ENCODE measurements around the gene MAP2K6.

DNA sequence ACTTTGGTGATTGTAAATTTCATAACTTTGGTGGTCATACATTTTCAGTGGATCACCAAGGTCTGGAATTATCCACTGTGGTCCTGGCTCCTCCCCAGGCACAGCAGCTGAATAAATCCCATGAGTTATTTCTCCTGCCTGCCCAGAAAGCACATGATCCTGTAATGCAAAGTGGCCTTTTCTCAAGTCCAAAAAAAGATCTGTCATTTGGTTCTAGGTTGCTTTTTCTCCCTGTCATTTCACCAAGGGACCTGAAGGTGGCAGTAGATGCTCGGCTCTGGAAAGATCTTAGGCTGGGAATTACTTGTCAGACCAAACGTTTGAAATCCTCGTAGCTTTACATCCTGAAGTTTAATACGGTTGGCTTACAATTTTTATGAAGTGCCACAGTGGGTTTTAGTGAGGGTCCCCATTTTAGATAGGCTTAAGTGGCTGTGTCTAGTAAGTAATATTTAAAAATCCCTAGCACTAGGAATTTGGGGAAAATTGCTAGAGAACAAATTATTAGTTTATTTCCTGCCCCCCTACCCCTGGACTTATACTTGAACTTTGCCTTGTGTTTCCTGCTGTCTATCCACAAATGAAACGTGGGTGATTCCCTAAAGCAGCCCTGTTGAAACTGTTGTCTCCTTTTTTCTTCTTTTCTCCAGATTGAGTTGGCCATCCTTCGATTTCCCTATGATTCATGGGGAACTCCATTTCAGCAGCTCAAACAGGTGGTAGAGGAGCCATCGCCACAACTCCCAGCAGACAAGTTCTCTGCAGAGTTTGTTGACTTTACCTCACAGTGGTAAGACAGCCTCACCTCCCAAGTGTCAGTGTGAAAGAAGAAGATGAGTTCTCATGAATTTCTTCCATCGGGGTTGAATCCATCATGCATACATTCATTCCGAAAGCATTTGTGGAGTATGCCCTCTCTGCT is 111.7 kb downstream of the MAP2K6 start:
- TF ChIP-seq EZH2 (IDR thresholded peaks at IDR 0.05), result no peak
- TF ChIP-seq, protein P1, sequence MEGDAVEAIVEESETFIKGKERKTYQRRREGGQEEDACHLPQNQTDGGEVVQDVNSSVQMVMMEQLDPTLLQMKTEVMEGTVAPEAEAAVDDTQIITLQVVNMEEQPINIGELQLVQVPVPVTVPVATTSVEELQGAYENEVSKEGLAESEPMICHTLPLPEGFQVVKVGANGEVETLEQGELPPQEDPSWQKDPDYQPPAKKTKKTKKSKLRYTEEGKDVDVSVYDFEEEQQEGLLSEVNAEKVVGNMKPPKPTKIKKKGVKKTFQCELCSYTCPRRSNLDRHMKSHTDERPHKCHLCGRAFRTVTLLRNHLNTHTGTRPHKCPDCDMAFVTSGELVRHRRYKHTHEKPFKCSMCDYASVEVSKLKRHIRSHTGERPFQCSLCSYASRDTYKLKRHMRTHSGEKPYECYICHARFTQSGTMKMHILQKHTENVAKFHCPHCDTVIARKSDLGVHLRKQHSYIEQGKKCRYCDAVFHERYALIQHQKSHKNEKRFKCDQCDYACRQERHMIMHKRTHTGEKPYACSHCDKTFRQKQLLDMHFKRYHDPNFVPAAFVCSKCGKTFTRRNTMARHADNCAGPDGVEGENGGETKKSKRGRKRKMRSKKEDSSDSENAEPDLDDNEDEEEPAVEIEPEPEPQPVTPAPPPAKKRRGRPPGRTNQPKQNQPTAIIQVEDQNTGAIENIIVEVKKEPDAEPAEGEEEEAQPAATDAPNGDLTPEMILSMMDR (IDR thresholded peaks at IDR 0.05), result peak; percentile 90
